HCT116 (cell line): ENCODE results near the gene TAS2R41. TPM values are rescaled to one million over a fixed set of nuclear protein-coding genes. Genes with fewer than 3 reads are reported as not detected.

Experiments
- ATAC-seq: fragments of 200-7000 bp; cut with Tn5 transposase; 2 replicates; pipeline ENCODE4 v1.9.1; 2020; ENCODE audit warnings: mild to moderate bottlenecking, moderate library complexity
- BruUV-seq: library from RNA; stranded (reverse); fragments of 400-500 nt; replicated peaks from 2 replicates; lab custom pipeline; 2021; lab: Mats Ljungman, UMichigan
- CTCF ChIA-PET: fragments of 300-600 bp; sonication (Branson Sonifier 250); formaldehyde crosslinking; loops from one replicate; lab custom pipeline; 2021; ENCODE audit warnings: antibody characterized with exemption; lab: Charles Lee
- POLR2A ChIA-PET: fragments of 300-600, 350-600 bp; sonication (Branson Sonifier 250); formaldehyde crosslinking; loops from one replicate; lab custom pipeline; 2021; ENCODE audit warnings: antibody characterized with exemption; lab: Charles Lee
- RAD21 ChIA-PET, 2 experiments: fragments of 300-600 bp; sonication (Branson Sonifier 250); formaldehyde crosslinking; loops; one replicate each; lab custom pipeline; 2023; ENCODE audit warnings: low total read pairs in 2 of 2; ENCODE audit not compliant: uncharacterized antibody in 2 of 2, unreplicated experiment in 2 of 2, low non-redundant PET in 1 of 2; lab: Charles Lee
- DNase-seq: peaks from one replicate; pipeline ENCODE4 v3.0.0-alpha.2; 2010; ENCODE audit warnings: low read depth, low spot score
- H2AFZ ChIP-seq: fragments of 200-600 bp; shearing (Covaris generic), sonication (generic); 2 replicates; pipeline ENCODE4 v1.6.1; 2017; ENCODE audit warnings: low read depth, mixed run types, mixed read lengths, antibody characterized with exemption, low read length; ENCODE audit not compliant: poor library complexity, severe bottlenecking
- H3K27ac ChIP-seq: 2 replicates; pipeline ENCODE4 v1.5.1; 2012; ENCODE audit warnings: low read depth, low read length
- H3K27me3 ChIP-seq: fragments of 200-600 bp; sonication (generic); 2 replicates; pipeline ENCODE4 v1.6.1; 2016; ENCODE audit warnings: mixed run types, low read length, mixed read lengths; ENCODE audit not compliant: insufficient read depth
- H3K36me3 ChIP-seq, 2 experiments: fragments of 200-500 bp in 1 of 2; fragments of 200-600 bp in 1 of 2; sonication (Bioruptor generic) in 1 of 2; sonication (generic) in 1 of 2; 2 replicates each; pipeline versions ENCODE4 v1.5.1 to v1.6.1; 2014 to 2016; ENCODE audit warnings: low read length in 2 of 2, inconsistent platforms in 1 of 2, mixed read lengths in 1 of 2, mixed run types in 1 of 2; ENCODE audit not compliant: insufficient read depth in 2 of 2, control insufficient read depth in 1 of 2
- H3K4me1 ChIP-seq, 2 experiments: fragments of 200-600 bp in 1 of 2; sonication (generic) in 1 of 2; 2 replicates each; pipeline versions ENCODE4 v1.5.1 to v1.6.1; 2012 to 2017; ENCODE audit warnings: low read length in 2 of 2, inconsistent platforms in 1 of 2, mild to moderate bottlenecking in 1 of 2, mixed read lengths in 1 of 2, mixed run types in 1 of 2, moderate library complexity in 1 of 2; ENCODE audit not compliant: insufficient read depth in 2 of 2, control insufficient read depth in 1 of 2
- H3K4me2 ChIP-seq: fragments of 200-600 bp; sonication (generic); 2 replicates; pipeline ENCODE4 v1.6.1; 2017; ENCODE audit warnings: mixed run types, low read length, mixed read lengths
- H3K4me3 ChIP-seq, 2 experiments: fragments of 200-600 bp in 1 of 2; sonication (generic) in 1 of 2; replicated peaks in 1 of 2; 2 replicates each; pipeline ENCODE4 v1.5.1; 2011 to 2016; ENCODE audit warnings: low read length in 2 of 2, control low read depth in 1 of 2, low read depth in 1 of 2, mild to moderate bottlenecking in 1 of 2, mixed read lengths in 1 of 2, mixed run types in 1 of 2
- H3K79me2 ChIP-seq: fragments of 200-600 bp; sonication (generic); 2 replicates; pipeline ENCODE4 v1.6.1; 2017; ENCODE audit warnings: mild to moderate bottlenecking, mixed run types, low read length, moderate library complexity, mixed read lengths; ENCODE audit not compliant: insufficient read depth
- H3K9ac ChIP-seq: fragments of 200-600 bp; sonication (generic); 2 replicates; pipeline ENCODE4 v1.6.1; 2016; ENCODE audit warnings: low read length, mixed read lengths
- H3K9me2 ChIP-seq: fragments of 200-600 bp; sonication (generic), shearing (Covaris generic); 2 replicates; pipeline ENCODE4 v1.6.1; 2017; ENCODE audit warnings: mixed run types, mild to moderate bottlenecking, moderate library complexity; ENCODE audit not compliant: insufficient read depth
- H3K9me3 ChIP-seq, 2 experiments: fragments of 200-500 bp in 1 of 2; fragments of 200-600 bp in 1 of 2; sonication (Bioruptor generic) in 1 of 2; sonication (generic) in 1 of 2; 2 replicates each; pipeline ENCODE4 v1.6.1; 2014 to 2017; ENCODE audit warnings: low read length in 2 of 2, mixed read lengths in 2 of 2, inconsistent platforms in 1 of 2, low read depth in 1 of 2, mild to moderate bottlenecking in 1 of 2, mixed run types in 1 of 2, moderate library complexity in 1 of 2; ENCODE audit not compliant: control insufficient read depth in 1 of 2, insufficient read depth in 1 of 2
- H4K20me1 ChIP-seq: fragments of 200-600 bp; sonication (generic), shearing (Covaris generic); 2 replicates; pipeline ENCODE4 v1.6.1; 2017; ENCODE audit warnings: mixed run types, mild to moderate bottlenecking, moderate library complexity; ENCODE audit not compliant: insufficient read depth
- CBX3 ChIP-seq: IDR thresholded peaks from 2 replicates; pipeline ENCODE4 v1.6.1; 2012; ENCODE audit warnings: low read depth
- CEBPB ChIP-seq: IDR thresholded peaks from 2 replicates; pipeline ENCODE4 v1.6.1; 2012; ENCODE audit warnings: low read depth
- ELF1 ChIP-seq: IDR thresholded peaks from 2 replicates; pipeline ENCODE4 v1.6.1; 2012; ENCODE audit warnings: low read depth, borderline replicate concordance
- EZH2 ChIP-seq: fragments of 200-600 bp; sonication (generic); IDR thresholded peaks from 2 replicates; pipeline ENCODE4 v1.6.1; 2017; ENCODE audit warnings: antibody characterized with exemption, mixed run types
- JUND ChIP-seq: IDR thresholded peaks from 2 replicates; pipeline ENCODE4 v1.6.1; 2012
- POLR2A ChIP-seq: IDR thresholded peaks from 2 replicates; pipeline ENCODE4 v1.7.0; 2011; ENCODE audit warnings: borderline replicate concordance; ENCODE audit not compliant: insufficient read depth, insufficient read length; ENCODE audit errors: extremely low read depth
- SIN3A ChIP-seq: IDR thresholded peaks from 2 replicates; pipeline ENCODE4 v1.6.1; 2012; ENCODE audit warnings: low read depth
- SP1 ChIP-seq: IDR thresholded peaks from 2 replicates; pipeline ENCODE4 v1.6.1; 2012; ENCODE audit warnings: low read depth
- TCF7L2 ChIP-seq: IDR thresholded peaks from 2 replicates; pipeline ENCODE4 v1.7.0; 2011; ENCODE audit warnings: borderline replicate concordance, inconsistent platforms; ENCODE audit not compliant: insufficient read depth, insufficient read length; ENCODE audit errors: extremely low read depth
- YY1 ChIP-seq: IDR thresholded peaks from 2 replicates; pipeline ENCODE4 v1.6.1; 2011; ENCODE audit warnings: low read length, low read depth, moderate library complexity, mild to moderate bottlenecking; ENCODE audit not compliant: insufficient replicate concordance; ENCODE audit errors: extremely low read depth
- intact Hi-C: fragments of 100-400 bp; cut with micrococcal nuclease; formaldehyde crosslinking; loops from 2 replicates; pipeline ENCODE4 v1.10.0; 2022
- total RNA-seq: library from RNA; stranded (reverse); gene quantifications from one replicate; pipeline ENCODE4 v1.2.1, GENCODE V29; 2021; ENCODE audit not compliant: unreplicated experiment
- TF ChIP-seq, protein P1 (sequence below): IDR thresholded peaks from 2 replicates; pipeline ENCODE4 v1.6.1; 2012
- TF ChIP-seq, protein P2 (sequence below): IDR thresholded peaks from 2 replicates; pipeline ENCODE4 v1.6.1; 2012

The TAS2R41 gene
- total RNA-seq, 1 experiment from 2014 or later = not detected

DNA sequence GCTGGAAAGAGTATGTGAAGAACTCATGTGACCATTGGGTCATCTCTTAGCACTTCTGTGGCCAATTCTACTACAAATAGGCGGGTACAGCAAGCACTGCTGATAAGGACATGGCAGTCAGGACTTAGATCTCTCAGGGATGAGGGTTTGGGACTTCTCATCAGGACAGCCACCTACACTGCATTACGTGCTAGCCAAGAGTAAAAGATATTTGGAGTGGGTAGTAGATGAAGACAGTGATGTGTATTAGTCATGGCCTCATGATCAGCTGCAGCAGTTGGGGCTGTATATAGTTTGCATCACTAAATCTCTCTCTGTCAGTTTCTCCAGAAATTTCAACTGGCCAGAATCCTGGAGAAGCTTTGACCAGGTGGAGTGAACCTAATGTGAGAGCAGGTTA is 25.2 kb upstream of the TAS2R41 start:
- BruUV-seq = no TSS peak

DNA sequence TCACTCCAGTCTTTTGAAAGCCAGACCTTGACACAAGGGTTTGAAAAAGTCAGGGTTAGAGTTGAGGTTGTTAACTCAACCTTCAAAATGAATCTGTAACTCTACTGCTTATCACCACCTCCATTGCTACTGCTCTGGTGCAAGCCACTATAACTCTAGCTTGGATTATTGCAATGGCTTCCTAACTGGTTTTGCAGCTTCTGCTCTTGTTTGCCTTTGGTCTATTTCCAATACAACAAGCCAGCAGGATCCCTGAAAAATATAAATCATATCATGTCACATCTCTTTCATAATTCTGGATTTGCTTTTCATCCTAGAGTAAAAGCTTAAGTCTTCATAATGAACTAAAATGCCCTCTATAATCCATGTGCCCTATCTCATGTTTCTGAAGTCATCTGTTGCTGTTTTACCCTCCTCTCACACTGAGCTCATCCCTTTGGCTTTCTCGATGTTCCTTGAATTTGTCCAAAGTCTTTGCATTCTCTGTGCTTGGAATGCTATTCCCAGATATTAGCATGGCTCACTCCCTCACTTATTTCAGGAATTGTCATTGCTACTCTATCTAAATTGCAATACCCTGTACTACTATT is 23.5 kb upstream of the TAS2R41 start:
- POLR2A ChIA-PET = no interaction called here

More for the DNA sequence above, 25.2 kb upstream of the TAS2R41 start:
- RAD21 ChIA-PET = no interaction called here
- DNase-seq (no peak), ATAC-seq (no peak)
- Histone ChIP-seq H3K79me2 (no peaks in the 10 kb centered on the region), H3K4me2 (no peak overlapping the region), H3K27me3 (no peaks in the 10 kb centered on the region), H3K4me3 (no peak overlapping the region), H3K36me3 (no peaks in the 10 kb centered on the region), H3K9ac (no peak overlapping the region), H4K20me1 (no peaks in the 10 kb centered on the region), H3K27ac (no peak overlapping the region), H3K9me3 (no peaks in the 10 kb centered on the region), H3K4me1 (no peaks in the 10 kb centered on the region), H2AFZ (no peak overlapping the region), H3K9me2 (no peaks in the 10 kb centered on the region)
- no peak for TF ChIP-seq SP1
- TF ChIP-seq POLR2A = no peak
- no peak for TF ChIP-seq TCF7L2
- no peak for TF ChIP-seq CEBPB
- no peak for TF ChIP-seq EZH2
- no peak for TF ChIP-seq JUND
- TF ChIP-seq SIN3A = no peak
- TF ChIP-seq ELF1 = no peak
- TF ChIP-seq, protein P1, sequence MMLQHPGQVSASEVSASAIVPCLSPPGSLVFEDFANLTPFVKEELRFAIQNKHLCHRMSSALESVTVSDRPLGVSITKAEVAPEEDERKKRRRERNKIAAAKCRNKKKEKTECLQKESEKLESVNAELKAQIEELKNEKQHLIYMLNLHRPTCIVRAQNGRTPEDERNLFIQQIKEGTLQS = no peak
- TF ChIP-seq CBX3 = no peak
- TF ChIP-seq, protein P2, sequence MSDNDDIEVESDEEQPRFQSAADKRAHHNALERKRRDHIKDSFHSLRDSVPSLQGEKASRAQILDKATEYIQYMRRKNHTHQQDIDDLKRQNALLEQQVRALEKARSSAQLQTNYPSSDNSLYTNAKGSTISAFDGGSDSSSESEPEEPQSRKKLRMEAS = no peak
- TF ChIP-seq YY1 = no peak
- CTCF ChIA-PET = no interaction called here
- POLR2A ChIA-PET = no interaction called here
- intact Hi-C loops = no loop called here

More for the DNA sequence above, 23.5 kb upstream of the TAS2R41 start:
- H3K9me3 ChIP-seq = no peaks in the 10 kb centered on the region
- no peak overlapping the region for H3K4me2 ChIP-seq
- H3K9ac ChIP-seq = no peak overlapping the region
- H3K36me3 ChIP-seq = no peaks in the 10 kb centered on the region
- H3K9me2 ChIP-seq = no peaks in the 10 kb centered on the region
- RAD21 ChIA-PET = no interaction called here
- H3K79me2 ChIP-seq = no peaks in the 10 kb centered on the region
- TF ChIP-seq ELF1 (no peak), TCF7L2 (no peak), CEBPB (no peak)
- TF ChIP-seq, all 23 proteins: peak for 0
- no TSS peak for BruUV-seq
- no peak overlapping the region for H2AFZ ChIP-seq
- intact Hi-C loops = no loop called here
- no peak for DNase-seq
- H3K4me3 ChIP-seq = no peak overlapping the region
- no peaks in the 10 kb centered on the region for H4K20me1 ChIP-seq
- CTCF ChIA-PET = no interaction called here
- no peak overlapping the region for H3K27ac ChIP-seq
- ATAC-seq = no peak
- no peaks in the 10 kb centered on the region for H3K4me1 ChIP-seq
- no peaks in the 10 kb centered on the region for H3K27me3 ChIP-seq
